CD4-positive, alpha-beta T cell treated with Interleukin-21 for 1 hour (primary cell): ENCODE results near the gene KNG1.
A peak's percentile ranks its signal among the peaks of the same experiment; 100 is the strongest.
"Not testable (repeated sequence)": the region's sequence is repeated elsewhere in the genome, so short reads cannot be mapped to it uniquely, and the experiment has no call there.

Source experiments
- DNase-seq: peaks from one replicate; pipeline ENCODE4 v3.0.0-alpha.2; 2020

The KNG1 gene

GRCh38 chr3:186717039-186717457 is at the start of gene KNG1:
TSS of gene KNG1 (plus strand) at chr3:186717359. CDS start at chr3:186717543, 184 bp downstream.
- DNase-seq: no peak

- DNase-seq: no peak
Observed at GRCh38 chr3:186668426-186668825, 48.7 kb upstream of the KNG1 start.

DNA sequence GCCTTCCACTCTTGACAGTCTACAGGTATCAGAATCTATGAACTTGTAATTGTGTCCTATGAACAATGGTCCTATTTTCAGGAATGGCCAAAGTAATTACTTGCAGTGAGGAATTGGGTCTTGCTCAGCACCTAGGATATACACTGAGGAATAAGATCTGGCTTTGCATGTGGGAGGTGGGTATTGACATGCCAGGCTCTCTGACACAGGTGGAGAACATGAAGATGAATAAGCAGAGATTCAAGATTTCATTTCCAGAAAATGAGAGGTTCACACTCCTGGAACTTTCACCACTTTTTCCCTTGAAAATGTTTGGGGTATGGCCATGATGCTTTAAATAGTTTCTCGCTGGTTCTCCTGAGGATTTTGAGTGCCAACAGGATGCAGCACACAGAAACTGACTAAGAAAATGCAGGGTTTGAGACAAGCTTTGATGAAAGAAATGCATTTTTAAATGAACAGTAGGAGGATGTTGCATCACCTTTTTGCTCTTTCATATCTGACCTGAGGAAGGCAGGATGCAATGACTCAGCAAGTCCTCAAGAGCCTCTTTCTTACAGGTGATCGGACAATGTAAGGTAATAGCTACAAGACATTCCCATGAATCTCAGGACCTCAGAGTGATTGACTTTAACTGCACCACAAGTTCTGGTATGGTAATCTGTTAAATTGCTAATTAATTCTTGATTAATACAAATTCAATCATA is 47.6 kb upstream of the KNG1 start:
- DNase-seq: no peak

- no peak for DNase-seq
Observed at GRCh38 chr3:186670155-186670554, 47.0 kb upstream of the KNG1 start.

DNA sequence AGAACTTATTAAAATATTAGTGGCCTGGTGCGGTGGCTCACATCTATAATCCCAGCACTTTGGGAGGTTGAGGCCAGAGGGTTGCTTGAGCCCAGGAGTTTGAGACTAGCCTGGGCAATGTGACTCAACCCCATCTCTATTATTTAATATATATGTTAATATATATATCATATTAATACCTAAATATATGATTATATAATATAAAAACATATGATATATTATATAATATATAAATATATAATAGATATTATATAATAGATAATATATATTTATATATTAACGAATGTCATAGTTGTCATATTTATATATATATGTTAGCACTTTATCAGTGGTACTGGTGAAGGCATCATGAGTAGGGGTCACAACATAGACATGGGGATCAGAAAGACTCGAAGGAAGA is 46.1 kb upstream of the KNG1 start:
- no peak for DNase-seq

DNA sequence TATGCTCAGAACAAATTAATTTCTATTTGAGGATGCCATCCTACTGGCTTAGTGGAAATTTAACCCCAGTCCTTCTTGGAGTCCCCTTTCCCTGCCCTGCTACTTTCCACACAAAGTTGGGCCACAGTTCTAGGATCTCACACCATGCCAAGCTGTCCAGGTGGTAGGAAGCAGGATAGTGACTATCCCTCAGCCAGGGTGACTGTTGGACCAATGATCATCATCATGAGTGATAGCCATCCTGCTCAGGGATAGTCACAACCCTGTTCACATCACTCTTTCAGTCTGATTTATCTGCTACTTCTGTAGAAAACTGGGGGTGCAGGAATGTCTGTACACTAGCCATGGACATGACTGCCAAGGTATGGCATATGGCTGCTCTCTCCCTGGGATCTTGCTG is 38.6 kb upstream of the KNG1 start:
- DNase-seq: no peak

DNA sequence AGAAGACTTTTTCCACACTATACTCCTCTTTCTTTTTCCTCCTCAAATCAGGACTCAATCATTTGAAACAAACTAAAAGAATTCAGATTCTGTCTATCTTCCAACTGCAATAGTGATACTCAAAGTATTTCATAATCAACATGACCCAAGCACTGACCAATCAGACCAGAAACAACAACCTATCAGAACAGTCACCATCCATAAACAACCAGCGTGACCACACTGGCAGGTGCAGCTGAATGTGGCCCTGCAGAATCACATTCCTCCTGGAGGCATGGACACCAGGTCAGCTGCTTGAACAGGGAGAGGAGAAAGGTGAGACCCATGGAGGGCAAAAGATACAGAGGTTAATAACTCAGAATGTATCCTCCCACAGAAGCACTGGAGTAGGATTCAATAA is 38.0 kb upstream of the KNG1 start:
- DNase-seq: no peak

- DNase-seq: no peak
Observed at GRCh38 chr3:186680869-186681268, 36.3 kb upstream of the KNG1 start.

GRCh38 chr3:186682812-186683211 is 34.3 kb upstream of the KNG1 start:
- DNase-seq: no peak

GRCh38 chr3:186683979-186684378 is 33.2 kb upstream of the KNG1 start:
- no peak for DNase-seq

GRCh38 chr3:186686475-186686874 is 30.7 kb upstream of the KNG1 start:
- peak; percentile 4 for DNase-seq

DNA sequence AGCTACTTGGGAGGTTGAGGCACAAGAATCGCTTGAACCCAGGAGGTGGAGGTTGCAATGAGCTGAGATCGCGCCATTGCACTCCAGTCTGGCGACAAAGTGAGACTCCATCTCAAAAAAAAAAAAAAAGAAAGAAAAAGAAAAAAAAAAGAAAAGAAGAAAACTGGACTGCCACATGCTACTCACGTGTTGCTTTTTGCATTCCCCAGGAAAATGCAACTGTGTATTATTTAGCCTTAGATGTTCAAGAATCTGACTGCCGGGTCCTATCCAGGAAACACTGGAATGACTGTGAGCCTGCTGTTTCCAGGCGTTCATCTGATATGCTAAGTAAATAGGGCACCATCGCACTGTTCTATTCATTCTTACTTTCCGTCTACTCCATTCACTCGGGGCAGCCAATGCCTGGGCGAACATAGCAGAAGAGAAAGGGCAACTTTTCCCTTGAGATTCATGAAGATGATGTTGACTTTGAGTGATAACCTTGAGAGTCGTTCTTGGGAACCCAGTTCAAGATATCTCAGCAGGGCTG is 30.0 kb upstream of the KNG1 start:
- no peak for DNase-seq

DNA sequence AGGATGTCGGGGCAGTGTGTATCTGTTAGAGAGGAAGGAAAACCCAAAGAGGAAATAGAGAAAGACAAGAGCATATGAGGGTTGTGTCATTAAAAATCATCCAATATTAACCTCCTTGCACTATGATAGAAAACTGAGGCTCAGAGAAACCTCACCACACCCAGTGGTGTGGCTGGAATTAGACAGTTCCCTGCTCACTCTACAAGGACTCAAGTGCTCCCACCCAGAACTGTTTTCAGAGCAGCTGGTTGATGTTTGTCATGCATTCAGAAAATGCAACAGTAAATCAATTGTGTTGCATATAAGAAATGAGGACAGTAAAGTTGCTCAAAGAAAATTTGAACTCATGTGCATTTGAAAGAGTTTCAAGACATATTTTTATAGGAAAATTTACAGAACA is 26.9 kb upstream of the KNG1 start:
- DNase-seq: not testable (repeated sequence)

- DNase-seq: no peak
Observed at GRCh38 chr3:186691676-186692075, 25.5 kb upstream of the KNG1 start.

DNA sequence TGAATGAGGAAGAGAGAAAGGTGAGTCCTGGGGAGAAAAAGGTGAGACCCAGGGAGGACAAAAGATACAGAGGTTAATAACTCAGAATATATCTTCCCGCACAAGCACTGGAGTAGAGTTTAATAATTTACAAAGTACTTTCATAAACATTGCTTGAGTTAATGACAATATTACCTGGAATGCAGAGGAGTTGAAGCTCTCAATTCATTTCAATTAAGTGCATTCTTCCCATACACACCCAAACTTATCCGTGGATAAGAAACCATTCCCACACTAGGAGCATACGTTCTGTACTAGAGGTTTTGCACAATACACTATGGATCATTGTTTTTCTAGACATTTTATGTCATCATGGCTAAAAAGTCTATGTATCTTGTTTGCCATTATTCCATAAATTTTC is 23.3 kb upstream of the KNG1 start:
- no peak for DNase-seq

GRCh38 chr3:186694288-186695032 is 22.7 kb upstream of the KNG1 start:
- DNase-seq: no peak

GRCh38 chr3:186696522-186696921 is 20.6 kb upstream of the KNG1 start:
- no peak for DNase-seq

DNA sequence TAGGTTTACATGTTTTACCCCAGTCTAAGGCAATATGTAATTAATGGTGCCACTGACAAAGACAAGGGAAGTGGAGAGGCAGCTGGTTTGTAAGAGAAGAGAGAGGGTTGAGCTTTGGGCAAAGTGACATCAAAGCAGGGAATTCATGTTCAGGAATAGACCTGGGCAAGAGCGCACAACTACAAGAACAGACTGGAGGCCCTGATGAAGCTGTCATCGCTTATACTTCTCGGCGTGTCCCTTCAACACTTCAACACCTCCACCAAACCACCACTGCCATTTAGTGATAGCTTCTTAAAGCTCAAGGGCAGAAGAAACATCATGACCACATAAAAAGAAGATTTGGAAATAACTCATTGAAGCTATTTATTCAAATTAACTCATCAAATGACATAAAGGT is 19.6 kb upstream of the KNG1 start:
- DNase-seq: no peak

DNA sequence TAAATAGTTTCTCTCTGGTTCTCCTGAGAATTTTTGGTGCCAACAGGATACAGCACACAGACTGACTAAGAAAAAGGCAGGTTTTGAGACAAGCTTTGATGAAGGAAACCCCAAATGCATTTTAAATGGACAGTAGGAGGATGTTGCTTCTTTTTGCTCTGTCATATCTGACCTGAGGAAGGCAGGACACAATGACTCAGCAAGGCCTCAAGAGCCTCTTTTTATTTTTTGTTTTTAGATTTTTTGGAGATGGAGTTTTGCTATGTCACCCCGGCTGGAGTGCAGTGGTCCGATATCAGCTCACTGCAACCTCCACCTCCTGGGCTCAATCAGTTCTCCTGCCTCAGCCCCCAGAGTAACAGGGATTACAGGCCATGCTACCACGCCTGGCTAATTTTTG is 16.9 kb upstream of the KNG1 start:
- no peak for DNase-seq

GRCh38 chr3:186702451-186702850 is 14.7 kb upstream of the KNG1 start:
- DNase-seq: not testable (repeated sequence)

DNA sequence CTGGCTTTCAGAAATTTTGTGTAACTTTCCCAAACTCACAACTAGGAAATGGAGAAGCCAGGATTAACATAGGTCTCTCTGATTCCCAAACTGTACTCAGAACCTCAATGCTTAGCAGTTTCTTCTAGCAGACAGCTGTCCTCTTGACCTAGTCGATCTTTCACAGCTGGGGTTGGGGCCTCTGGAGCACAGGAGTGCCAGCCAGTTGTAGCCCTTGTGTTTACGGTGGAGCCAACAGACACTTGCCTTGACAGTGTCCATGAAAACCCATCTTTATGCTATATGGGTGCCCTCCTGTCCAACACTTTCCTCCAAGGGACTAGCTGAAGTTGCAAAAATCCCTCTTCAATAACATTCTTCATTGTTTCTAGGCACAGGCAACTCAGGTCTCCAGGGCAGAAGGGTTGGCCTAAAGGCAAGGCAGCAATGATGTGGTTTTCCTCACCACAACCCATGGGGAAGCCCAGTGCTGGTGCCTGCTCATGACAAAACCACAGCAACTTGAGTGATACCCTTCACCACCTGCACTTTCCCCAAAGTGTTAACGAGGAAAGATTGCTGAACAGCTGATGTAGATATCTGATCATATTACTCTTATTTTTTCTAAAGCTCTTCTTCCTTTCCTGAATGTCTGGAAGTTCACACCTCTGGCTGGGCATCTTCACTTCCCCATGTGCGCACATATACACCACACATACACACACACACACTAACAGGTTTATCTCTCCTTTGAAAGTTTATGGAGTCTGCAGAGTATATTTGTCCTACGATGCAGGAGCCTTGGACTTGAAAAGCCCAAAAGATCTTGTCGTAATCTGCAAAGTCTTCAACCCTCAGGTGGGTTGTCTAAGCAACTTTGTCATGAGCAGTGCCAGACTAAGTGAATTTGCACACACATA is 11.0 kb upstream of the KNG1 start:
- peak; percentile 64 for DNase-seq

GRCh38 chr3:186708983-186709679 is 8.0 kb upstream of the KNG1 start:
- no peak for DNase-seq

DNA sequence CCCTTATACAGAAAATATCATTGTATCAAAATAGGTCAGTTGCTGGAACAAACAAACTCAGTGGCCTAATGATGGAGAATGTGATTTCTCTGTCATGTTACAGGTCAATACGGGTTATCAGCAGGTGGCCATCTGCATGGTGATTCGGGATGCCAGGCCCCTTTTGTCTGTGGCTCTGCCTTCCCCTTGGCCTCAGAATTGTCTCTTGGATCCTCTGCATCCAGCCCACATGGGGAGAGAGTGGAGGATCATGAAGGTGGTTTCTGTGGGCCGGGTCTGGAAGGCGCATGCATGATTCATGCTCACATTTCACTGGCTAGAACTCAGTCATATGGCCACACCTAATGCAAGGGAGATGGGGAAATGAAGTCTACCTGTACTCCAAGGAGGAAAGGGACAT is 6.5 kb upstream of the KNG1 start:
- DNase-seq: not testable (repeated sequence)
